Psoas muscle (tissue), 8 donors: ENCODE measurements around the gene RPL12. TPM values are rescaled to one million over a fixed set of nuclear protein-coding genes. Genes with fewer than 3 reads are reported as not detected.

Experiments
- ATAC-seq, 4 donors: fragments of 200-7000 bp; cut with Tn5 transposase; one replicate each; pipeline ENCODE4 v1.9.1; 2020; ENCODE audit warnings: moderate library complexity in 3 of 4, mild to moderate bottlenecking in 2 of 4
- DNase-seq, 2 donors: peaks; one replicate each; pipeline ENCODE4 v3.0.0-alpha.2; 2020
- H3K27ac ChIP-seq: fragments of 200-600 bp; one replicate; pipeline ENCODE4 v1.8.0; 2022
- H3K27me3 ChIP-seq, 3 donors: fragments of 200-600 bp in 1 of 3; one replicate each; pipeline versions ENCODE4 v1.6.1 to v1.8.0; 2013 to 2022; ENCODE audit warnings: low read length in 2 of 3, mild to moderate bottlenecking in 2 of 3, moderate library complexity in 1 of 3; ENCODE audit not compliant: insufficient read depth in 3 of 3
- H3K36me3 ChIP-seq, 2 donors: fragments of 200-600 bp in 1 of 2; one replicate each; pipeline versions ENCODE4 v1.6.1 to v1.8.0; 2013 to 2022; ENCODE audit warnings: low read depth in 1 of 2, mild to moderate bottlenecking in 1 of 2, moderate library complexity in 1 of 2; ENCODE audit not compliant: insufficient read depth in 1 of 2
- H3K4me1 ChIP-seq: fragments of 200-600 bp; one replicate; pipeline ENCODE4 v1.8.0; 2022
- H3K4me3 ChIP-seq: fragments of 200-600 bp; one replicate; pipeline ENCODE4 v1.8.0; 2022; ENCODE audit warnings: mild to moderate bottlenecking
- H3K9me3 ChIP-seq: fragments of 200-600 bp; one replicate; pipeline ENCODE4 v1.8.0; 2022
- WGBS, 3 donors: extraction: QIAGEN DNeasy Blood & Tissue Kit; methylation state at CpG; one replicate each; pipeline versions ENCODE4 v1.1.6 to v1.1.7; 2013; 5-methylcytosine and 5-hydroxymethylcytosine counted together
- intact Hi-C, 2 donors: fragments of 100-400 bp; cut with DNase I; formaldehyde crosslinking; loops; one replicate each; pipeline versions ENCODE4 v1.11.0 to v1.14.2; 2022
- polyA plus RNA-seq, 3 donors: library from polyadenylated mRNA; stranded (reverse); fragments of 200-250 nt; gene quantifications; one replicate each; pipeline ENCODE4 v1.2.3, GENCODE V29; 2013
- total RNA-seq, 4 donors: library from RNA; stranded (reverse); fragmentation: NEBNext Ultra II Directional in 2 of 4; extraction: Animal tissue kit (Norgen Biotek cat#: 25700) in 2 of 4; gene quantifications; one replicate each; pipeline versions ENCODE4 v1.2.1 to v1.2.4, GENCODE V29; 2021 to 2023
- TF ChIP-seq, protein P1 (sequence below): fragments of 200-600 bp; IDR thresholded peaks from one replicate; pipeline ENCODE4 v1.8.0; 2022; ENCODE audit warnings: antibody characterized with exemption
- donor health status: healthy with polysubstance abuse.
- donor health status: DM: no; HTN: no; CAD: no; lungs with moderate emphysema.
- donor health status: Bipolar disorder and iron deficiency.
- donor health status: healthy.
- donor health status: DM: yes; HTN: yes; CAD: no.
- donor health status: DM: no; HTN: no; CAD: no.
- donor health status: DM: no; HTN: no; CAD: no.
- donor health status: DM: yes; HTN: yes; CAD: no.

Gene RPL12
- total and polyA plus RNA-seq, 7 donors = 748 to 2,317 (median 1,111) TPM

DNA sequence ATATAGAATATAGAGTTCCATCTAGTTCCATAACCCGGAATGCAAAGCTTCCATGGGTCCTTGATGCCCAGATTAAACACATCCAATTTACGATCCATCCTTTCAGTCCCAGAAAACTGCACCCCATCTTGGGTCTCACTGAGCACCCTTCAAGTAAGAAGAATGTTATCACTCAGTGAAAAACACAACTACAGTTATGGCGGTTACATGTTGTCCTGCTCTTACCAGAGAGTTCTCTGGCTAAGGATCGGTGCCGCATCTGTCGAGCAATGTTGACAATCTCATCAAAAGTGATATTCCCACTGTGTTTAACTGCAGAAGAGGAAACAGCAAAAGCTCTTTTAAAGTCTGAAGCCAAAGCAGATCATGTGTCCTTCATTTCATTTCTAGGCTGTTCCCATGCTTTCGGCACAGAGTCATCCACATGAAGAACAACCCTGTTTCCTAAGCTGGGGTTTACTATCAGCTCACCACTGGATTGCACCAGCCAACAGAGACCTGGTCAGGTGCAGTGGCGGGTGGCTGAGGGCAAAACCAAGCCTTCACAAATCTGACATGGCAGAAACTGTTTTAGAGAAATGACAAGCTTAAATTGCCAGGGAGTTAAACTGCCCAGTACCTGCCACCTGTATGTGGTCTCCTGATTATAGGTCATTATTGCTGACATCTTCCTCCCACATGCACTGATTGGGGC, 2.9 kb downstream of the RPL12 start:
- no peaks in the 10 kb centered on the region for H3K27me3 ChIP-seq
- DNase-seq = no peak
- intact Hi-C loops = no loop called here
- peak overlapping the region; percentile 96 for H3K4me3 ChIP-seq
- peak overlapping the region; percentile 91 for H3K27ac ChIP-seq
- TF ChIP-seq, protein P1, sequence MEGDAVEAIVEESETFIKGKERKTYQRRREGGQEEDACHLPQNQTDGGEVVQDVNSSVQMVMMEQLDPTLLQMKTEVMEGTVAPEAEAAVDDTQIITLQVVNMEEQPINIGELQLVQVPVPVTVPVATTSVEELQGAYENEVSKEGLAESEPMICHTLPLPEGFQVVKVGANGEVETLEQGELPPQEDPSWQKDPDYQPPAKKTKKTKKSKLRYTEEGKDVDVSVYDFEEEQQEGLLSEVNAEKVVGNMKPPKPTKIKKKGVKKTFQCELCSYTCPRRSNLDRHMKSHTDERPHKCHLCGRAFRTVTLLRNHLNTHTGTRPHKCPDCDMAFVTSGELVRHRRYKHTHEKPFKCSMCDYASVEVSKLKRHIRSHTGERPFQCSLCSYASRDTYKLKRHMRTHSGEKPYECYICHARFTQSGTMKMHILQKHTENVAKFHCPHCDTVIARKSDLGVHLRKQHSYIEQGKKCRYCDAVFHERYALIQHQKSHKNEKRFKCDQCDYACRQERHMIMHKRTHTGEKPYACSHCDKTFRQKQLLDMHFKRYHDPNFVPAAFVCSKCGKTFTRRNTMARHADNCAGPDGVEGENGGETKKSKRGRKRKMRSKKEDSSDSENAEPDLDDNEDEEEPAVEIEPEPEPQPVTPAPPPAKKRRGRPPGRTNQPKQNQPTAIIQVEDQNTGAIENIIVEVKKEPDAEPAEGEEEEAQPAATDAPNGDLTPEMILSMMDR = no peak
- ATAC-seq = no peak
- peaks cover 3% of the 10 kb centered on the region for H3K9me3 ChIP-seq
- 77 to 91% (median 79%) methylated on average over 8 of the region's 8 CpGs for WGBS, 3 donors
- H3K36me3 ChIP-seq = peaks cover 2 to 74% of the 10 kb centered on the region in 2 donors
- peaks cover 34% of the 10 kb centered on the region for H3K4me1 ChIP-seq

DNA sequence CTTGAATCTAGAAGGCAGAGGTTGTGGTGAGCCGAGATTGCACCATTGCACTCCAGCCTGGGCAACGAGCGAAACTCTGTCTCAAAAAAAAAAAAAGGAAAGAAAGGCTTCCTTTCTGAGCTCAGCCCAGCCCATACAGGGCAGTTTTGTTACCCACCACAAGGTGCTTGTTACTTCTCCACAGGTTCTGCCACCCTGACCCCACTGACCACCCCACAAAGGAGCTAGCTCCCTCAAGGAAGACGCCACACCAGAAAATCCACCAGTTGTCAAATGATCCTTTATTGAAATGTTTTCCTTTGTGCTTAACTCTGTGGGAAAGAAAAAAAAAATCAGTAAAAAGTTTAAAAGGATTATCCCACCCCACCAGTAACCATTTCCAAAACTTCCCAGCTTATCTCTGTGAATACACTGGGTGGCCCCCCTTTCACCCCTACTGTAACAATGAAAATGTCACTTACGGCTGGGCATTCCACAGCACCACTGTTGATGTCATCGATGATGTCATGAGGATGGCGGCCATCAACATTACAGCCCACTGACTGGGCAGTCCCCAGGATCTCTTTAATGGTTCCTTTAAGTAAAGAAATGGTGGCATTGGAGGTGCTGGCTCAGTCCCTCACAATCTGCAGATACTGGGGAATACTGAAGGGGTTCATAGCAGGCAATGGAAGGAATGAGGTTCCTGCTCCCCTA, 3.6 kb downstream of the RPL12 start:
- 74 to 81% (median 76%) methylated on average over 7 of the region's 7 CpGs for WGBS, 3 donors
- no peaks in the 10 kb centered on the region for H3K27me3 ChIP-seq
- H3K4me3 ChIP-seq = no peak overlapping the region

DNA sequence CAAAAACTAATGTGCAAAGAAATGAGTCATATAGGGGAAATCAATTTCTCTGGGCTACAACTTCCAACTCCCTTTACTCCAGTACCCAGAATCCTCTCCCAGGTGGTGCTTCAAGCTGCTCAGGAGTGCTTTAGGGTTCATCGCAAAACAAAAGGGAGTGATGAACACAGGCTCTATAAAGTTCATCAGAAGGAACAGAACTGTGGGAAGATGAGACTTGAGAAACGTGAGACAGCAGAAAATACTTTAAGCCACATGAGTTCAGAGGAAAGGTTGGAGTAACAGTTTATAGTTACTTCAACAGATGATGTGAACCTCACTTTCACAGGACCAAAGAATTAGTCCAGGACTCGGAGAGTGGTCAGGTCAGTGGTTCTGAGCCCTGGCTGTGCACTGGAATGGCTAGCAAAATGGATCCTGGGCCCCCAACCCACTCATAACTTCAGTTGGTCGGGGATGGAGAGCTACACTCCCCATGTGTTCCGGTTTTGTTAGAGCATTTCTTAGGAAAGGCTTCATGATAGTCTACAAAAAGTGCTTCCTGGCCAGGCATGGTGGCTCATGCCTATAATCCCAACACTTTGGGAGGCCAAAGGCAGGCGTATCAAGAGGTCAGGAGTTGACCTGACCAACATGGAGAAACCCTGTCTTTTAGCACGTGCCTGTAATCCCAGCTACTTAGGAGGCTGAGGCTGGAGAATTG, 4.3 kb downstream of the RPL12 start:
- 71 to 83% (median 77%) methylated on average over 7 of the region's 7 CpGs for WGBS, 3 donors
- no peak for ATAC-seq
- H3K9me3 ChIP-seq = peaks cover 3% of the 10 kb centered on the region
- peak overlapping the region; percentile 69 for H3K27ac ChIP-seq
- H3K27me3 ChIP-seq = no peaks in the 10 kb centered on the region
- no peak overlapping the region for H3K4me3 ChIP-seq
- TF ChIP-seq, protein P1 = no peak
- H3K36me3 ChIP-seq = peaks cover 2 to 88% of the 10 kb centered on the region in 2 donors
- intact Hi-C loops = no loop called here
- H3K4me1 ChIP-seq = peaks cover 23% of the 10 kb centered on the region
- DNase-seq = no peak

More for the DNA sequence above, 3.6 kb downstream of the RPL12 start:
- intact Hi-C loops = no loop called here
- peaks cover 3% of the 10 kb centered on the region for H3K9me3 ChIP-seq
- peaks cover 28% of the 10 kb centered on the region for H3K4me1 ChIP-seq
- DNase-seq (no peak), ATAC-seq (no peak)
- TF ChIP-seq, protein P1 = no peak
- peaks cover 2 to 81% of the 10 kb centered on the region in 2 donors for H3K36me3 ChIP-seq
- peak overlapping the region; percentile 69 for H3K27ac ChIP-seq

DNA sequence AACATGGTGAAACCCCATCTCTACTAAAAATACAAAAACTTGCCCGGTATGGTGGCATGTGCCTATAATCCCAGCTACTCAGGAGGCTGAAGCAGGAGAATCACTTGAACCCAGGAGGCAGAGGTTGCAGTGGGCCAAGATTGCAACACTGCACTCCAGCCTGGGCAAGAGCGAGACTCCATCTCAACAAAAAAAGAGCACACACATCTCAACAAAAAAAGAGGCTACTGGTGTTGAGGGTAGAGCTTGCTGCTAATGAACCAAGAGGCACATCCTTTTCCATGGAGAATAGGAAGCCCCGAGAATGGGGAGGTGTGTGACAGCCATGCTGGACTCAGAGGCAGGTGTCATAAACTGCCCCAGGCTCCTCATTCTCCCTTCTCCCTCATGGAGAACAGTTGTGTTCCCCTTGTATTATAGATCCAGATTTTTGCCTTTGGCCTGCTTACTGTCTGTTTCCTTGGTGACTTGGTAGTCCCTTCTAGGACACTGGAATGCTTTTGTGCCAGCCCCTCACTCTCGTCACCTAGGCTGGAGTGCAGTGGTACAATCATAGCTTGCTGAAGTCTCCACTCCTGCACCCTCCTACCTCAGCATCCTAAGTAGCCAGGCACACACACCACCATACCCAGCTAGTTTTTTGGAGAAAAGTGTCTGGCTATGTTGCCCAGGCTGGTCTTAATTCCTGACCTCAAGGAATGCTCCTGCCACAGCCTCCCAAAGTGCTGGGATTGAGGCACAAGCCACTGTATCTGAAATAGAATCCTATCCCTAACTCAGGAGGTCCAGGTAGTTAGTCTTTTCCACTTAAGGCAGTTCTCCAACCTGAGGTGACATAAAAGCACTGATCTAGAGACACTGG, 5.1 kb downstream of the RPL12 start:
- TF ChIP-seq, protein P1 = no peak
- Histone ChIP-seq H3K9me3 (peaks cover 3% of the 10 kb centered on the region), H3K4me1 (peaks cover 23% of the 10 kb centered on the region), H3K36me3 (peaks cover 5 to 96% of the 10 kb centered on the region in 2 donors), H3K27me3 (no peaks in the 10 kb centered on the region), H3K4me3 (no peak overlapping the region), H3K27ac (peak overlapping the region; percentile 69)
- DNase-seq (no peak), ATAC-seq (no peak)
- WGBS, 3 donors = 71 to 83% (median 78%) methylated on average over 4 of the region's 4 CpGs
- intact Hi-C loops = no loop called here
